CD4-positive, alpha-beta T cell (primary cell): ENCODE data around the gene ILK. TPM values are rescaled to one million over a fixed set of nuclear protein-coding genes. Genes with fewer than 3 reads are reported as not detected.

Source experiments
- ATAC-seq: fragments of 200-7000 bp; cut with Tn5 transposase; one replicate; pipeline ENCODE4 v1.10.0; 2022; ENCODE audit warnings: mild to moderate bottlenecking; ENCODE audit not compliant: poor library complexity
- CTCF ChIA-PET: fragments of 350-600 bp; sonication (Branson Sonifier 250); formaldehyde crosslinking; loops from one replicate; lab custom pipeline; 2021; ENCODE audit warnings: antibody characterized with exemption, inconsistent platforms; lab: Charles Lee
- POLR2A ChIA-PET: fragments of 350-600 bp; sonication (Branson Sonifier 250); formaldehyde crosslinking; loops from one replicate; lab custom pipeline; 2021; ENCODE audit warnings: antibody characterized with exemption, inconsistent platforms; lab: Charles Lee
- DNase-seq, 14 experiments: peaks; one replicate each; pipeline ENCODE4 v3.0.0-alpha.2; 2013 to 2020; ENCODE audit warnings: mixed read lengths in 2 of 14
- H3K27ac ChIP-seq, 2 donors: one replicate each; pipeline versions ENCODE4 v1.5.1 to v1.7.0; 2013; ENCODE audit warnings: low read length in 2 of 2, low read depth in 1 of 2, mild to moderate bottlenecking in 1 of 2
- H3K27me3 ChIP-seq, 2 experiments: 1 replicate in 1 of 2; 2 replicates in 1 of 2; pipeline versions ENCODE4 v1.6.1 to v1.7.0; 2013; ENCODE audit warnings: low read length in 2 of 2, control low read depth in 1 of 2, mild to moderate bottlenecking in 1 of 2, moderate library complexity in 1 of 2; ENCODE audit not compliant: insufficient read depth in 2 of 2, control insufficient read depth in 1 of 2
- H3K36me3 ChIP-seq: one replicate; pipeline ENCODE4 v1.6.1; 2013; ENCODE audit warnings: low read length, control low read depth; ENCODE audit not compliant: insufficient read depth
- H3K4me1 ChIP-seq: one replicate; pipeline ENCODE4 v1.6.1; 2013; ENCODE audit warnings: low read length, control low read depth; ENCODE audit not compliant: insufficient read depth
- H3K4me3 ChIP-seq: one replicate; pipeline ENCODE4 v1.5.1; 2013; ENCODE audit warnings: mild to moderate bottlenecking, low read length, moderate library complexity
- H3K9me3 ChIP-seq, 2 experiments: 1 replicate in 1 of 2; 2 replicates in 1 of 2; pipeline versions ENCODE4 v1.6.1 to v1.7.0; 2013; ENCODE audit warnings: low read length in 2 of 2, mild to moderate bottlenecking in 2 of 2, control low read depth in 1 of 2, moderate library complexity in 1 of 2; ENCODE audit not compliant: control insufficient read depth in 1 of 2, insufficient read depth in 1 of 2
- H3K27ac Mint-ChIP-seq: one replicate; pipeline ENCODE4 v1.8.0; 2020; ENCODE audit warnings: mixed read lengths
- H3K27me3 Mint-ChIP-seq: one replicate; pipeline ENCODE4 v1.8.0; 2021; ENCODE audit warnings: mixed read lengths
- H3K36me3 Mint-ChIP-seq: one replicate; pipeline ENCODE4 v1.8.0; 2021; ENCODE audit warnings: low read depth, mixed read lengths
- H3K4me1 Mint-ChIP-seq: one replicate; pipeline ENCODE4 v1.8.0; 2021; ENCODE audit warnings: low read depth, mixed read lengths
- H3K4me3 Mint-ChIP-seq: one replicate; pipeline ENCODE4 v1.8.0; 2020; ENCODE audit warnings: mild to moderate bottlenecking, mixed read lengths
- H3K9me3 Mint-ChIP-seq: one replicate; pipeline ENCODE4 v1.8.0; 2020; ENCODE audit warnings: mixed read lengths
- CTCF ChIP-seq: fragments of 200-600 bp; IDR thresholded peaks from one replicate; pipeline ENCODE4 v1.8.0; 2022; ENCODE audit warnings: antibody characterized with exemption, mild to moderate bottlenecking
- intact Hi-C, 2 experiments: fragments of 100-400 bp; cut with DNase I in 1 of 2; cut with micrococcal nuclease in 1 of 2; formaldehyde crosslinking; loops; one replicate each; pipeline versions ENCODE4 v1.15.1 to v1.9.0; 2023 to 2025; cut with DNase I, micrococcal nuclease
- total RNA-seq, 174 experiments: library from RNA in 2 of 174; stranded (reverse) in 2 of 174; gene quantifications; one replicate each; pipeline ENCODE4 v1.2.3 and lab custom pipeline; 2021 to 2026

ILK gene
- total RNA-seq, 2 experiments from 2014 or later: 19.2 to 21.0 TPM

GRCh38 chr11:6616596-6617250 is 13.1 kb downstream of the ILK start:
- Mint-ChIP-seq H3K9me3 (no peaks in the 10 kb centered on the region), H3K27ac (no peak overlapping the region), H3K36me3 (peaks cover 9% of the 10 kb centered on the region), H3K4me3 (no peak overlapping the region), H3K4me1 (peaks cover 8% of the 10 kb centered on the region), H3K27me3 (no peaks in the 10 kb centered on the region)
- intact Hi-C loops: loop anchor here in 1 of 2 experiments (5.0 to 10.0 kb wide), 3 partner anchors 134 to 382 kb away; partner anchors contain the start of genes APBB1, ARFIP2, CNGA4 and FHIP1B
- Histone ChIP-seq H3K9me3 (no peaks in the 10 kb centered on the region), H3K27ac (no peak overlapping the region), H3K4me1 (peaks cover 42% of the 10 kb centered on the region), H3K36me3 (peaks cover 33% of the 10 kb centered on the region), H3K4me3 (no peak overlapping the region), H3K27me3 (no peaks in the 10 kb centered on the region)
- ChIA-PET CTCF (interaction anchor here (1.3 to 3.3 kb wide), 2 partner anchors 66 kb away, joined by 3 to 30 read pairs; partner anchors contain the start of gene MRPL17), POLR2A (interaction anchor here (1.2 to 3.4 kb wide), 2 partner anchors 67 kb away, joined by 3 to 52 read pairs; partner anchors contain the start of gene MRPL17)
- no peak for TF ChIP-seq CTCF
- DNase-seq: no peak
- no peak for ATAC-seq

GRCh38 chr11:6617315-6617781 is 13.8 kb downstream of the ILK start:
- Mint-ChIP-seq H3K4me3 (no peak overlapping the region), H3K27me3 (no peaks in the 10 kb centered on the region), H3K4me1 (peaks cover 8% of the 10 kb centered on the region), H3K27ac (no peak overlapping the region), H3K9me3 (no peaks in the 10 kb centered on the region), H3K36me3 (peaks cover 9% of the 10 kb centered on the region)
- H3K36me3 ChIP-seq: peaks cover 33% of the 10 kb centered on the region
- peak overlapping the region; percentile 85 for H3K4me3 ChIP-seq
- no peaks in the 10 kb centered on the region for H3K27me3 ChIP-seq
- peak in 2 of 14 experiments; percentile 44 to 59 for DNase-seq
- TF ChIP-seq CTCF: no peak
- ATAC-seq: no peak
- no peaks in the 10 kb centered on the region for H3K9me3 ChIP-seq
- POLR2A ChIA-PET: interaction anchor here (1.2 to 4.4 kb wide), 10 partner anchors 10 to 136 kb away, joined by 3 to 52 read pairs (median 17); partner anchors contain the start of genes ARFIP2, ILK, MRPL17 and RRP8
- no peak overlapping the region for H3K27ac ChIP-seq
- CTCF ChIA-PET: interaction anchor here (0.6 to 4.0 kb wide), 8 partner anchors 10 to 133 kb away, joined by 3 to 30 read pairs (median 4); partner anchors contain the start of genes ILK and MRPL17
- peaks cover 41% of the 10 kb centered on the region for H3K4me1 ChIP-seq
- intact Hi-C loops: loop anchor here in 1 of 2 experiments (5.0 to 10.0 kb wide), 3 partner anchors 135 to 383 kb away; partner anchors contain the start of genes APBB1, ARFIP2, CNGA4 and FHIP1B

DNA sequence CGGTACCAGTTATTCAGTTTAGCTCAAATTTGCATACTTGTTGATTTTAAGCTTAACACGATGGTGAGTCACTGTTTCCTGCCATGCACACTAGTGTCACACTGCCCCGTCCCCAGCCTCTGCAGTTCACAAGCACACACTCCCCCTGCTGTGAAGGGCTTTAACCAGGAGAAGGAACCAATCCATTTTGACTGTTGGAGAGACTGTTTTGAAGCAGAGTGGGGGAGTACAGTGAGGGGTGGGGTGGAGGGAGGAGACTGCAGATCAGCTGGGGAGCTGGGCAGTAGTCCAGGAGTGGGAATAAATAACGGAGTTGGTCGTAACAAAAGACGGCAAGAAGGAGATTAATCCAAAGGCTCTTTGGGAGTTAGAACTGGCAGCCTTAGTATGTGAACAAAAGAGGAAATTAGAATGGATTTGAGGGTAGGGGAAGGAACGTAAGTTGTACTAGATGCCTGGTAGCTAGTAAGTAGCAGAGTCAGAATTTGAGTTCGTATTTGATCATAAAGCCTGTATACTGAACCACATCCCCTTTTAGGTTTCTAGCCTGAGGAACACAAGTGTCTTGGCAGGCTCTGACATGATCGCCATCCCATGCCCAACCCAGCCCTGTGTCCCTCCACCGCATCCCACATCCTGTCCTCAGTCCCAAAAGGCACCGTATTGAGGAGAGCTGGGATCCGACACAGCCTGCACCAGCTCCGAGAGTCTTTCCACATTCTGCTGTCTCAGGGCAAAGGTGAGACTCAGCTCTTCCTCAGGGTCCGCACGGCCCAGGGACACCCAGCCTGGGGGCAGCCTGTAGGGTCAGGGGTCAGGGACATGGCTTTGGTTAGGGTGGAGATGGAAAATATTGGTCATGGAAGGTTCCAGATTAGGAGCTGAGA is 14.8 kb downstream of the ILK start:
- intact Hi-C loops: loop anchor here in 1 of 2 experiments (1.0 to 10.0 kb wide), 6 partner anchors 16 to 384 kb away; partner anchors contain the start of genes APBB1, ARFIP2, CNGA4 and FHIP1B
- Histone ChIP-seq H3K4me3 (peak overlapping the region; percentile 85), H3K4me1 (peaks cover 31% of the 10 kb centered on the region), H3K9me3 (no peaks in the 10 kb centered on the region), H3K27ac (peak overlapping the region; percentile 73 to 94), H3K27me3 (no peaks in the 10 kb centered on the region), H3K36me3 (peaks cover 33% of the 10 kb centered on the region)
- ChIA-PET CTCF (interaction anchor here (0.6 to 4.0 kb wide), 10 partner anchors 11 to 137 kb away, joined by 3 to 30 read pairs (median 4); partner anchors contain the start of genes ILK and MRPL17), POLR2A (interaction anchor here (1.0 to 4.4 kb wide), 22 partner anchors 9 to 215 kb away, joined by 3 to 52 read pairs (median 6); partner anchors contain the start of genes ARFIP2, DCHS1, ILK and MRPL17)
- no peak overlapping the region for H3K4me3 Mint-ChIP-seq
- H3K27ac Mint-ChIP-seq: no peak overlapping the region
- DNase-seq (peak in 13 of 14 experiments; percentile 38 to 86 (median 65)), ATAC-seq (peak; percentile 47)
- H3K4me1 Mint-ChIP-seq: peaks cover 8% of the 10 kb centered on the region
- H3K27me3 Mint-ChIP-seq: no peaks in the 10 kb centered on the region
- TF ChIP-seq CTCF: no peak
- H3K36me3 Mint-ChIP-seq: peaks cover 9% of the 10 kb centered on the region
- no peaks in the 10 kb centered on the region for H3K9me3 Mint-ChIP-seq
